NCI-H2227 treated with DMSO at 0.1 percent for 48 hours (cell line): ENCODE measurements around the gene BTN1A1.
"Not testable (repeated sequence)": the region's sequence is repeated elsewhere in the genome, so short reads cannot be mapped to it uniquely, and the experiment has no call there.

Experiments
- DNase-seq: peaks from one replicate; lab custom pipeline; 2025; lab: John Stamatoyannopoulos, UW

Gene BTN1A1

GRCh38 chr6:26500102-26500501 lies at the start of gene BTN1A1:
Gene BTN1A1, plus strand, starts transcription at chr6:26500303. Its CDS starts 984 bp downstream, at chr6:26501287.
- DNase-seq: no peak

- DNase-seq: no peak
These were observed 47.4 kb upstream of the BTN1A1 start for GRCh38 chr6:26452631-26453235.

GRCh38 chr6:26454631-26455030 lies 45.5 kb upstream of the BTN1A1 start:
- DNase-seq: no peak

- DNase-seq: no peak
These were observed 44.6 kb upstream of the BTN1A1 start for GRCh38 chr6:26455357-26455970.

- no peak for DNase-seq
These were observed 42.8 kb upstream of the BTN1A1 start for GRCh38 chr6:26457264-26457805.

GRCh38 chr6:26457806-26458688 lies 42.1 kb upstream of the BTN1A1 start, which contains the start of gene BTN2A1:
Gene BTN2A1, plus strand, starts transcription at chr6:26457955. Its CDS starts 682 bp downstream, at chr6:26458637.
- peak; percentile 91 for DNase-seq

GRCh38 chr6:26459023-26459810 lies 40.9 kb upstream of the BTN1A1 start:
- no peak for DNase-seq

GRCh38 chr6:26461353-26461752 lies 38.8 kb upstream of the BTN1A1 start:
- DNase-seq: not testable (repeated sequence)

GRCh38 chr6:26464014-26464413 lies 36.1 kb upstream of the BTN1A1 start:
- DNase-seq: no peak

GRCh38 chr6:26464416-26465131 lies 35.5 kb upstream of the BTN1A1 start:
- DNase-seq: no peak

- no peak for DNase-seq
These were observed 34.3 kb upstream of the BTN1A1 start for GRCh38 chr6:26465776-26466175.

GRCh38 chr6:26468829-26469228 lies 31.3 kb upstream of the BTN1A1 start:
- DNase-seq: no peak

GRCh38 chr6:26470643-26471042 lies 29.5 kb upstream of the BTN1A1 start:
- no peak for DNase-seq

GRCh38 chr6:26471970-26472369 lies 28.1 kb upstream of the BTN1A1 start:
- DNase-seq: no peak

- no peak for DNase-seq
These were observed 27.4 kb upstream of the BTN1A1 start for GRCh38 chr6:26472549-26473290.

GRCh38 chr6:26473429-26473757 lies 26.7 kb upstream of the BTN1A1 start:
- DNase-seq: no peak

- DNase-seq: peak; percentile 96
These were observed 26.2 kb upstream of the BTN1A1 start for GRCh38 chr6:26473758-26474438.

- DNase-seq: no peak
These were observed 25.6 kb upstream of the BTN1A1 start for GRCh38 chr6:26474439-26474881.

GRCh38 chr6:26475823-26476729 lies 24.0 kb upstream of the BTN1A1 start:
- DNase-seq: peak; percentile 63
